HepG2 (cell line): Measurements from ENCODE around the gene FUBP3. TPM values are rescaled to one million over a fixed set of nuclear protein-coding genes. Genes with fewer than 3 reads are reported as not detected.

Source experiments
- PCBP1 ChIP-seq: fragments of 200-400 bp; formaldehyde crosslinking; IDR thresholded peaks from 2 replicates; pipeline ENCODE4 v1.6.1; 2017; ENCODE audit warnings: mild to moderate bottlenecking, low read depth, low read length, borderline replicate concordance
- SKI ChIP-seq: fragments of 450-650 bp; IDR thresholded peaks from one replicate; pipeline ENCODE4 v1.6.1; 2018; ENCODE audit warnings: mild to moderate bottlenecking; ENCODE audit not compliant: partially characterized antibody
- ZBTB8A ChIP-seq: sonication (generic); formaldehyde crosslinking; IDR thresholded peaks from 2 replicates; pipeline ENCODE4 v1.4.0; 2020; ENCODE audit warnings: mild to moderate bottlenecking, low read depth, missing genetic modification reagents, borderline replicate concordance
- polyA plus RNA-seq, 8 experiments: library from polyadenylated mRNA; depleted of rRNA in 3 of 8; stranded (reverse) in 7 of 8; unstranded in 1 of 8; fragments of >200 nt; fragmentation: Illumina TruSeq in 4 of 8; extraction: Trizol in 4 of 8; gene quantifications; 2 replicates each; pipeline versions ENCODE4 v1.2.1 to v1.2.3, GENCODE V29; 2011 to 2016; ENCODE audit warnings: low read depth in 4 of 8, missing spikeins in 1 of 8, mixed read lengths in 1 of 8; ENCODE audit not compliant: insufficient read depth in 1 of 8
- total RNA-seq, 5 experiments: library from RNA; depleted of rRNA; stranded (reverse); fragments of >200 nt; fragmentation: Illumina TruSeq; extraction: Trizol; gene quantifications; 2 replicates each; pipeline ENCODE4 v1.2.3, GENCODE V29; 2016; ENCODE audit warnings: low read depth in 1 of 5
- TF ChIP-seq, protein P1 (sequence below): sonication (generic); formaldehyde crosslinking; IDR thresholded peaks from 2 replicates; pipeline ENCODE4 v1.4.0; 2020; ENCODE audit warnings: mild to moderate bottlenecking, missing genetic modification reagents
- TF ChIP-seq, protein P2 (sequence below): IDR thresholded peaks from 2 replicates; pipeline ENCODE4 v1.6.1; 2012; ENCODE audit warnings: low read length, improper control_type of control experiment
- TF ChIP-seq, protein P3 (sequence below): sonication (generic); formaldehyde crosslinking; IDR thresholded peaks from 2 replicates; pipeline ENCODE4 v1.5.0; 2020; ENCODE audit warnings: mild to moderate bottlenecking, missing genetic modification reagents

Gene FUBP3
- total and polyA plus RNA-seq, 2 of the 13 experiments (the other 11 are each of a cell fraction or from before 2014, with no cell fraction given) = 28.7 to 40.0 TPM

DNA sequence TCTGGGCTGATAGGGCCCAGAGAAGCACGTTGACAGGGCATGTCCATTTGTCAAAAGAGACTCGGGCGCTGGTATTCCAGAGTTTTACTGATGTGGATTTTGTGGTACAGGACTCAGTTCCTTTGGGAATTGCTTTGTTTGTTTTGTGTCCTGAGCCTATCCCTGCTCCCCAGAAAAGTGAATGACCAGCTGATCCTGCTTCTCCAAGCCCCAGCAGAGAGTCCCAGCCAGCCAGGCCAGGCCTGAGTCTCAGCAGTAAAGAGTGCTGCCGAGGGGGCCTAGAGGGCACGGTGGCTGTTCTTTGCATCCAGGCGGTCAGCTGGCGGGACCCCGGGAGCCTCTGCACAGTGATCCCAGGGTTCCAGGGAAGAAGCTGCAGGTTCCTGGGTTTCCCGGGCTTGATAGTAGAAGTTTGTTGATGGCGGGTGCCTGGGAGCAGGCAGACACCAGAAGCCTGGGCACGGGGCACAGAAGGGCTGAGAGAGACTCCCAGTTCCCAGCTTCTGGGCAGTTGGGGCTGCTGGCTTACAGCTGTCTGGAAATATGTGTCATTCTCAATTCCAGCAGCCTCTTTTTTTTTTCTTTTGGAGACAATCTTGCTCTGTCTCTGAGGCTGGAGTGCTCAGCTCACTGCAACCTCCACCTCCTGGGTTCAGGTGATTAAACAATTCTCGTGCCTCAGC lies 93.7 kb downstream of the FUBP3 start (continued):
- TF ChIP-seq, protein P1, sequence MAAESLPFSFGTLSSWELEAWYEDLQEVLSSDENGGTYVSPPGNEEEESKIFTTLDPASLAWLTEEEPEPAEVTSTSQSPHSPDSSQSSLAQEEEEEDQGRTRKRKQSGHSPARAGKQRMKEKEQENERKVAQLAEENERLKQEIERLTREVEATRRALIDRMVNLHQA (CRISPR knock-in tag) = no peak
- TF ChIP-seq PCBP1 = no peak
- TF ChIP-seq ZBTB8A = no peak
- TF ChIP-seq, protein P2, sequence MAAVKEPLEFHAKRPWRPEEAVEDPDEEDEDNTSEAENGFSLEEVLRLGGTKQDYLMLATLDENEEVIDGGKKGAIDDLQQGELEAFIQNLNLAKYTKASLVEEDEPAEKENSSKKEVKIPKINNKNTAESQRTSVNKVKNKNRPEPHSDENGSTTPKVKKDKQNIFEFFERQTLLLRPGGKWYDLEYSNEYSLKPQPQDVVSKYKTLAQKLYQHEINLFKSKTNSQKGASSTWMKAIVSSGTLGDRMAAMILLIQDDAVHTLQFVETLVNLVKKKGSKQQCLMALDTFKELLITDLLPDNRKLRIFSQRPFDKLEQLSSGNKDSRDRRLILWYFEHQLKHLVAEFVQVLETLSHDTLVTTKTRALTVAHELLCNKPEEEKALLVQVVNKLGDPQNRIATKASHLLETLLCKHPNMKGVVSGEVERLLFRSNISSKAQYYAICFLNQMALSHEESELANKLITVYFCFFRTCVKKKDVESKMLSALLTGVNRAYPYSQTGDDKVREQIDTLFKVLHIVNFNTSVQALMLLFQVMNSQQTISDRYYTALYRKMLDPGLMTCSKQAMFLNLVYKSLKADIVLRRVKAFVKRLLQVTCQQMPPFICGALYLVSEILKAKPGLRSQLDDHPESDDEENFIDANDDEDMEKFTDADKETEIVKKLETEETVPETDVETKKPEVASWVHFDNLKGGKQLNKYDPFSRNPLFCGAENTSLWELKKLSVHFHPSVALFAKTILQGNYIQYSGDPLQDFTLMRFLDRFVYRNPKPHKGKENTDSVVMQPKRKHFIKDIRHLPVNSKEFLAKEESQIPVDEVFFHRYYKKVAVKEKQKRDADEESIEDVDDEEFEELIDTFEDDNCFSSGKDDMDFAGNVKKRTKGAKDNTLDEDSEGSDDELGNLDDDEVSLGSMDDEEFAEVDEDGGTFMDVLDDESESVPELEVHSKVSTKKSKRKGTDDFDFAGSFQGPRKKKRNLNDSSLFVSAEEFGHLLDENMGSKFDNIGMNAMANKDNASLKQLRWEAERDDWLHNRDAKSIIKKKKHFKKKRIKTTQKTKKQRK = no peak
- TF ChIP-seq SKI = no peak
- TF ChIP-seq, protein P3, sequence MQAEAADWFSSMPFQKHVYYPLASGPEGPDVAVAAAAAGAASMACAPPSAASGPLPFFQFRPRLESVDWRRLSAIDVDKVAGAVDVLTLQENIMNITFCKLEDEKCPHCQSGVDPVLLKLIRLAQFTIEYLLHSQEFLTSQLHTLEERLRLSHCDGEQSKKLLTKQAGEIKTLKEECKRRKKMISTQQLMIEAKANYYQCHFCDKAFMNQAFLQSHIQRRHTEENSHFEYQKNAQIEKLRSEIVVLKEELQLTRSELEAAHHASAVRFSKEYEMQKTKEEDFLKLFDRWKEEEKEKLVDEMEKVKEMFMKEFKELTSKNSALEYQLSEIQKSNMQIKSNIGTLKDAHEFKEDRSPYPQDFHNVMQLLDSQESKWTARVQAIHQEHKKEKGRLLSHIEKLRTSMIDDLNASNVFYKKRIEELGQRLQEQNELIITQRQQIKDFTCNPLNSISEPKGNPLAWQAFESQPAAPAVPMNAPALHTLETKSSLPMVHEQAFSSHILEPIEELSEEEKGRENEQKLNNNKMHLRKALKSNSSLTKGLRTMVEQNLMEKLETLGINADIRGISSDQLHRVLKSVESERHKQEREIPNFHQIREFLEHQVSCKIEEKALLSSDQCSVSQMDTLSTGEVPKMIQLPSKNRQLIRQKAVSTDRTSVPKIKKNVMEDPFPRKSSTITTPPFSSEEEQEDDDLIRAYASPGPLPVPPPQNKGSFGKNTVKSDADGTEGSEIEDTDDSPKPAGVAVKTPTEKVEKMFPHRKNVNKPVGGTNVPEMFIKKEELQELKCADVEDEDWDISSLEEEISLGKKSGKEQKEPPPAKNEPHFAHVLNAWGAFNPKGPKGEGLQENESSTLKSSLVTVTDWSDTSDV = no peak
